Subcutaneous abdominal adipose tissue (tissue), 5 donors: ENCODE measurements around the gene OR1S2.

Experiments
- H3K27ac ChIP-seq: one replicate; pipeline ENCODE4 v1.7.0; 2013; ENCODE audit warnings: low read depth, mild to moderate bottlenecking, inconsistent platforms, low read length, moderate library complexity
- H3K27me3 ChIP-seq, 5 donors: one replicate each; pipeline ENCODE4 v1.7.0; 2013; ENCODE audit warnings: low read length in 5 of 5, inconsistent platforms in 1 of 5; ENCODE audit not compliant: control insufficient read depth in 5 of 5, insufficient read depth in 4 of 5
- H3K36me3 ChIP-seq, 5 donors: one replicate each; pipeline ENCODE4 v1.7.0; 2013; ENCODE audit warnings: low read length in 5 of 5; ENCODE audit not compliant: control insufficient read depth in 5 of 5, insufficient read depth in 5 of 5
- H3K4me1 ChIP-seq, 5 donors: one replicate each; pipeline ENCODE4 v1.7.0; 2013; ENCODE audit warnings: low read length in 5 of 5, mild to moderate bottlenecking in 3 of 5, moderate library complexity in 1 of 5; ENCODE audit not compliant: control insufficient read depth in 5 of 5, insufficient read depth in 5 of 5
- H3K4me3 ChIP-seq, 5 donors: one replicate each; pipeline ENCODE4 v1.7.0; 2013; ENCODE audit warnings: low read length in 5 of 5, low read depth in 1 of 5
- H3K9ac ChIP-seq, 5 donors: one replicate each; pipeline ENCODE4 v1.7.0; 2013; ENCODE audit warnings: low read length in 5 of 5, mild to moderate bottlenecking in 4 of 5, moderate library complexity in 3 of 5
- H3K9me3 ChIP-seq, 5 donors: one replicate each; pipeline ENCODE4 v1.7.0; 2013; ENCODE audit warnings: low read length in 5 of 5; ENCODE audit not compliant: control insufficient read depth in 5 of 5
- donor health status: healthy.
- donor health status: healthy.
- donor health status: healthy.
- donor health status: healthy.
- donor health status: healthy.

Gene OR1S2

DNA sequence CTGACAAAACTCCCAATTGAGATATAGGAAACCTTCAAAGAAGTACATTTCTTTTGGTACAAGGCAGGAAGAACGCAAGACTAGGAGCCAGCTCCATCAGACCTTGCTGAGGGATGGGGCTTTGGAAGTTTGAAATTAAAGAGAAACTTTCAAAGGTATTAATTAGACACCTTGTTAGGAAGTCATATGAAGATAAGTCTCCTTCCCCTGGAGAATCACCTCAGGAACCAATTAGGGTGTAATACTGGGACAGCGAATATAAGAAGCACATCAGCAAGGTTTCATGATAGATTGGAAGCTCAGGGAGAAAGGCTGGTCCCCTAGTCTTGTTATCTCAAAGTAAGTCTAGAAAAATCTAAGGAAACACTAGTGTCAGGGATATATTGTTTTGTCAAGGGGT, 15.2 kb downstream of the OR1S2 start, which contains the start of gene OR9Q2:
Gene OR9Q2 (plus strand): TSS at position 301 of the 400 bp plus-strand sequence. CDS start 1,421 bp downstream, outside the sequence.
- no peak within 1 kb of the TSS for H3K9ac ChIP-seq
- H3K27ac ChIP-seq, result no peak within 1 kb of the TSS
- H3K36me3 ChIP-seq, result no peaks in the 10 kb centered on the region
- H3K9me3 ChIP-seq, result no peaks in the 10 kb centered on the region
- no peaks in the 10 kb centered on the region for H3K27me3 ChIP-seq
- peaks cover 0 to 13% (median 0%) of the 10 kb centered on the region in 5 donors for H3K4me1 ChIP-seq
- no peak within 1 kb of the TSS for H3K4me3 ChIP-seq

- peaks cover 0 to 13% (median 0%) of the 10 kb centered on the region in 5 donors for H3K4me1 ChIP-seq
- no peak overlapping the region for H3K27ac ChIP-seq
- H3K27me3 ChIP-seq, result no peaks in the 10 kb centered on the region
- no peaks in the 10 kb centered on the region for H3K36me3 ChIP-seq
- H3K9me3 ChIP-seq, result peaks cover 0 to 2% (median 0%) of the 10 kb centered on the region in 5 donors
- H3K9ac ChIP-seq, result no peak overlapping the region
- no peak overlapping the region for H3K4me3 ChIP-seq
These were observed 17.0 kb downstream of the OR1S2 start for GRCh38 chr11:58186938-58187337.

GRCh38 chr11:58179648-58180047, 24.3 kb downstream of the OR1S2 start:
- Histone ChIP-seq H3K27ac (no peak overlapping the region), H3K27me3 (no peaks in the 10 kb centered on the region), H3K9me3 (peaks cover 0 to 2% (median 0%) of the 10 kb centered on the region in 5 donors), H3K4me1 (no peaks in the 10 kb centered on the region), H3K36me3 (no peaks in the 10 kb centered on the region), H3K4me3 (no peak overlapping the region), H3K9ac (no peak overlapping the region)

GRCh38 chr11:58178444-58178843, 25.5 kb downstream of the OR1S2 start:
- Histone ChIP-seq H3K9ac (no peak overlapping the region), H3K4me1 (no peaks in the 10 kb centered on the region), H3K27me3 (peaks cover 0 to 4% (median 0%) of the 10 kb centered on the region in 5 donors), H3K27ac (no peak overlapping the region), H3K9me3 (peaks cover 0 to 2% (median 0%) of the 10 kb centered on the region in 5 donors), H3K4me3 (no peak overlapping the region), H3K36me3 (no peaks in the 10 kb centered on the region)

GRCh38 chr11:58177409-58178054, 26.4 kb downstream of the OR1S2 start:
- Histone ChIP-seq H3K4me1 (no peaks in the 10 kb centered on the region), H3K27ac (no peak overlapping the region), H3K9me3 (no peaks in the 10 kb centered on the region), H3K4me3 (no peak overlapping the region), H3K9ac (no peak overlapping the region), H3K27me3 (peaks cover 0 to 5% (median 0%) of the 10 kb centered on the region in 5 donors), H3K36me3 (no peaks in the 10 kb centered on the region)

- no peaks in the 10 kb centered on the region for H3K27me3 ChIP-seq
- no peak overlapping the region for H3K4me3 ChIP-seq
- H3K9ac ChIP-seq, result no peak overlapping the region
- H3K4me1 ChIP-seq, result no peaks in the 10 kb centered on the region
- H3K36me3 ChIP-seq, result no peaks in the 10 kb centered on the region
- no peak overlapping the region for H3K27ac ChIP-seq
- no peaks in the 10 kb centered on the region for H3K9me3 ChIP-seq
These were observed 38.3 kb downstream of the OR1S2 start for GRCh38 chr11:58165504-58166106.

GRCh38 chr11:58164990-58165389, 39.0 kb downstream of the OR1S2 start:
- no peaks in the 10 kb centered on the region for H3K4me1 ChIP-seq
- H3K27ac ChIP-seq, result no peak overlapping the region
- H3K9ac ChIP-seq, result no peak overlapping the region
- H3K27me3 ChIP-seq, result no peaks in the 10 kb centered on the region
- H3K36me3 ChIP-seq, result no peaks in the 10 kb centered on the region
- no peak overlapping the region for H3K4me3 ChIP-seq
- peaks cover 0 to under 1% (median 0%) of the 10 kb centered on the region in 5 donors for H3K9me3 ChIP-seq

DNA sequence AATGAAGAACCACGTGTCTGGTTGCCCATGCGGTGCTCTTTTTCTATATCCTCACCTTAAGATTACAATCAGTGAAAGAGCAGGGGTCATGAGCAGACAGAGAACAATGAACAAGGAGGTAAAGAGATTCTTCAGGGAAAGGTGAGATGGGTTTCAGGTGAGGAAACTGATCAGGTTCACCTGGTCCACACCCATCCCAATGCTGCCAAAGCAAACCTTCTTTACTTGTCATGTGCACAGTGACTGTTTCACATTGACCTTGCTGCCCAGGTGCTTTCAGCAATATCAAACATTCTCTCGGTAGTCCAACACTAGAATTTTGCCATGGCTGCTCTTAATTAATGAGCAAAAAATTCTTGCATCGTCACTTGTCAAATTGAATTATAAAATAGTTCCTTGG, 39.6 kb downstream of the OR1S2 start:
- Histone ChIP-seq H3K4me3 (no peak overlapping the region), H3K36me3 (no peaks in the 10 kb centered on the region), H3K27ac (no peak overlapping the region), H3K9me3 (peaks cover 0 to 4% (median 0%) of the 10 kb centered on the region in 5 donors), H3K4me1 (no peaks in the 10 kb centered on the region), H3K9ac (no peak overlapping the region), H3K27me3 (no peaks in the 10 kb centered on the region)
